Suppressor macrophage (primary cell): Measurements from ENCODE around the gene CXCR5.

Experiments used
- DNase-seq, 4 experiments: peaks; one replicate each; pipeline ENCODE4 v3.0.0-alpha.2; 2020 to 2022

Gene CXCR5

DNA sequence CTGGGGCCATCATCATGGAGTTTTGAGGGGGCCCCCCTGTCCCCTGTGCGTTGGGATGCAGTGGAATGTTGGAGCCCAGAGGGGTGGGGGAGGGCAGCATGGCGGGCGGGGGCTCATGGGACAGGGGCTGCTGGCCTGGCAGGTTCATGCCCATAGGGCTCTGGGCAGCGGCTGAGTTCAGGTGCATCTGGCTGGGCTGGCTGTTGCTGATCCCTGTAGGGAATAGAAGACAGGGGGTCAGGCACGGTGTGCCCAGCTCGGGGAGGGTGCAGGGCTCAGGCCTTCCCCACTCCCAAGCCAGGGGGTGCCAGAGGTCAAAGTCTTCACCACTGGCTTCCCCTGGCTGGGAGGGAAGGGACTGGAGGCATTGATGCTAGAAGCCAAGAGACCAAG lies 15.6 kb downstream of the CXCR5 start:
- DNase-seq: no peak

DNA sequence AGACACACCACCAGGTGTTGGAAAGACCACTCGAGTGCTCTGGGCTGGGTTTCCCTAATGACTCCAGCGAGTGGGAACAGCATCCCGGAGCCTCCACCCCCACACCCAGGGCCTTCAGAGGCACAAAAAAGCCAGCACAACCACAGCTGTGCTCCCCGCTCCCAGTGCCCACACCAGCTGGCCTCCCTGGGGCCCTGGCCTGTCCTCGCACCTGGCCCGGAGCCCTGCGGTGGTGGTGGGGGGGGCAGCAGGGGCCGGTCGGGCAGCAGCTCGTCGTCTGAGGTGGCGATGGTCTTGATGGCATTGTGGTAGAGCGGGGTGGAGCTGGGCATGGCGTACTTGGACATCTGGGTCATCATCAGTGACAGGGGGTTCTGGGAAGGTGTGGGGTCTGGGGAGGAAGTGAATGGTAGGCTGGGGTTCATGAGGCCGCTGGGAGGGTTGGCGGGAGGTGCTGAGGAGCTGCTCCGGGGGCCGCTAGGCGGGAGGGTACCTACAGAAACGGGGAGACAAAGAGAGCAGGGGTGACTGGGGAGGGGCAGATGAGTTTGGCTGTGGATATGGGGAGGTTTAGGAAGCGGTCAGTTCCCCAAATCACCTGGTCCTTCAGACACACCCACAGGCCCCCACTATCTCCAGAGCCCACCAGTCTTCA lies 16.1 kb downstream of the CXCR5 start:
- no peak for DNase-seq

DNA sequence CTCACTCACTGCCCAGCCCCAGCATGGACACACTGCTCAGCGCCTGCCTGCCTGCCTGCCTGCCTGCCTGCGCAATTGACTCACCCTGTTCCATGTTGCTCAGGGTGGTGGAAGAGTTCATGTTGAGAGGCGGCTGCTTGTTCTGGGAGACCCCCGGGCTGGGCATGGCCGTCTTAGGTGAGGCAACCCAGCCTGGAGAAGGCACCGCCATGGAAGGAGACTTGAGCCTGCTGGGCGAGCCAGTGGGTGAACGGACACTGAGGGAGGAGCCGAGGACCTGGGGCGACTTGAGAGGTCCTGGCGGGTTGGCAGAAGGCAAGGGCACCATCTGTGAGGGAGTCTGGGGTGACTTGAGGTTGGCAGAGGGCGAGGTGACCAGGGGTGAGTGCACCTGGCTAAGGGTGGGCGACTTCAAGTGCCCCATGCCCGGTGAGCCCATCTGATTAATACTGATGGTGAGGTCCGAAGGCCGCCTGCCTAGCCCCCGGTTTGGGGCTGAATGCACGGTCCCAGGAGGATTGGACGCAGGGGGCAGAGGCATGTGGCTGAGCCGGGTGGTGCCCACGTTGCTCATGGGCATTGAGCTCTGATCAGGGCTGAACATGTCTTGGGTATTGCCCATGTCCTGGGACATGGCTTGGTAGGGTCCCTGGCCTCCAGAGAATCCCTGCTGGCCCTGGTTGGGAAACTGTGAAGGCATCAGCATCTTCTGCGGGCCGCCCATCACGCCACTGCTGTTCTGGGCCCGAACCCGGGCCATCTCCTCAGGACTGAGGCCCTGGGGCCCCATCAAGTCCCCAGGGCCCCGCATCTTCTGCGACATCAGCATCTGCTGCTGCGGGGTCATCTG lies 17.1 kb downstream of the CXCR5 start:
- no peak for DNase-seq

DNA sequence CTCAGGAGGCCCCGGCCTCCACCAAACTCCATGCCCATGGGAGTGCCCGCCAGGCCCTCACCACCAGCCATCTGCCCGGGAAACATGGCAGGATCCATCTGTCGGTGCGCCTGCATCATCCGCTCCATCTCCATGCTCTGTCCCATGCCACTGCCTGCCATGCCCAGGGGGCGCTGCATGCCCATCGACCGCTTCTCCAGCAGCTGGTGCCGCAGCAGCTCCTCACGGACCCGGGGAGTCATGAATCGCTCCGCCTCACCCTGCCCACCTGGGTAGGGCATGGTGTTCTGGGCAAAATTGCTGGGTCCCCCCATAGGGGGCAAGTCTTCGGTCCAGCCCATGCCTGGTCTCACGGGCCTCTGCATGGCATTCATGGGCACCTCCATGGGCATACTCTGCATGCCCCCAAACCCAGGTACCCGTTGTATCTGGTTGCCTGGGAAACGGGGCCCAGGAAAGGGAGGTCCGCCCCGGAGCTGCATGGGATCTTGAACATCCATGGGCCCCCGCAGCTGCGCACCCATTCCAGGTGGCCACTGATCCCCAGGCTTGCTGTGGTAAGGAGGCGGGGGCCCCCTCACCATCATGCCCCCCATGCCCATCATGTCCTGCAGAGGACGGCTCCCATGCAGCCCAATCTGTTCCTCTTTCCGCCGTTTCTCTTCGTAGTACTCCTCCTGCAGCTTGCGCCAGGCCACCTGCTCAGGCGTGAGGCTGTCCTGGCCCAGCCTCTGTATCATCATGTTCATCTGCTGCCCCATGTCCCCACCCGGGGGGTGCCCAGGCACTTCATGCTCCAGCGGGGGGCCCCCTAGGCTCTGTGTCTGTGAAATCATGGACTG lies 18.0 kb downstream of the CXCR5 start:
- no peak for DNase-seq

DNA sequence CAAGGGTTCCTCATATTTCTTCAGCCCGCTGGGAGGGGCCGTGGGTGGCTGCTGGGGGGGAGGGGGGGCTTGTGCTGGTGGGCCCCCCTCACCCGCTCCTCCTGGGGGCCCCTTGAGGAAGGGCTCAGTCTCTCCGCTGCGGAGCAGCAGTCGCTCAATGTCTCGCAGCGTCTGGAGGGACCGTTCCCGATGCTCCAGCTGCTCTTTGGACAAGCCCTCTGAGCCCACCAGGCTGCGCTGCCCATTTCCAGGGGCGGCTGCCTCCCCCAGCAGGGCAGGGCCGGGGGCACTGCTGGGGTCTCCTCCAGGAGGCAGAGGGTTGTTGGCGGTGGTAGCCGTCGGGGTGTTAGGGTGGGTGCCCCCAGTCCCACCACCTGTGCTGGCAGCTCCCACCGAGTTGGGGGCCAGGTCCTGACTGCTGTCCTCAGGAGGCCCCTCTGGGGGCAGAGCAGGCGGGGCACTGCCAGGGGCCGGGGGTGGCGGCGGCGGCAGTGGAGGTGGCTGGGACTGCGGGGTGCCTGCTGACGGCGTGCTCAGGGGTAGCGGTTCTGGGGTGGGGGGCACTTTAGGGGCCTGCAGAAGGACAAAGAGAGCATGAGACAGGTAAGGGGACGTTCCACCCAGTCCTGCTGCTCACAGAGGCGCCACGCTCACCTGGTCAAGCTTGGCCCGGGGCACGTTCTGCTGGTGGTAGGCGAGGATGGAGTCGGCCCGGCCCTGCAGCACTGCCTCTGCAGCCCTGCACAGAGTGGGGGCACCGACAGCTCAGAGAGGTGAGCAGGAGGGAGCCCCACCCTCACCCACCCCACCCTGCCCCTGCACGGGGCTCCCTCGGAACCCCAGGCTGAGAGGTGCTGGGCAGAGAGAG lies 18.9 kb downstream of the CXCR5 start:
- DNase-seq: no peak

DNA sequence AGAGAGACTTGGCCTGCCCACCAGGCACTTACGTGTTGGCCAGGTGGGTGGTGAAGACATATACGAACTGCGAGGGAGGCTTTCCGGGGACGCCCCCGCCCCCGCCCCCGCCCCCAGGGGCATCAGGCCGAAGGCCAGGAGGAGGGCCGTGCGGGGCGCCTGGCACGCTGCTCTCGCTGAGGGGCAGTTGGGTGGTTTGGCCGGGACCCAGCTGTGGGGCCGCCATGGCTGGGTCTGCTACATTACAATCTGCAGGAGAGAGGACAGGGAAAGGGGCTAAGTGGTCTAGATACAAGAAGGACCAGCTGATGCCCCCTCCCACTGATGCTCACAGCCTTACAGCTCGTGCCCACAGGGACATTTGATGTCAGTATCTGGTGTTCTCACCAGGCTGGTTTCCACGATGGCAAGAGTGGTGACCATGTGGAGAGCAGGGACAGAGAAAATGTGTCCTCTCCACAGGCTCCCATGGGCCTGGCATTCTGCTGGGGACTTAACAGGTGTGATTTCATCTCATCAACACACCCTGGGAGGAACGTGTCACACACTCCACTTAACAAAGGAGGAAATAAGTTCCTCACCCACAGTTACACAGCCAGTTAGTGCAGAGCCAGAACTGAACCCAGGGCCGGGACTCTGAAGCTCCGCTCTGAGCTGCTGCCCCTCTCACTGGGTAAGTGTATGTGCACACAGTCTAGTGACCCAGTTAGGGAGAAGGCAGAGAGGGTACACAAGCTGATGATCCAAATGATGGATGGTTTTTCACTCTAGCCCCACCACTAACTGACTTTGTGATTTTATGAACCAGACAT lies 19.7 kb downstream of the CXCR5 start:
- no peak for DNase-seq

DNA sequence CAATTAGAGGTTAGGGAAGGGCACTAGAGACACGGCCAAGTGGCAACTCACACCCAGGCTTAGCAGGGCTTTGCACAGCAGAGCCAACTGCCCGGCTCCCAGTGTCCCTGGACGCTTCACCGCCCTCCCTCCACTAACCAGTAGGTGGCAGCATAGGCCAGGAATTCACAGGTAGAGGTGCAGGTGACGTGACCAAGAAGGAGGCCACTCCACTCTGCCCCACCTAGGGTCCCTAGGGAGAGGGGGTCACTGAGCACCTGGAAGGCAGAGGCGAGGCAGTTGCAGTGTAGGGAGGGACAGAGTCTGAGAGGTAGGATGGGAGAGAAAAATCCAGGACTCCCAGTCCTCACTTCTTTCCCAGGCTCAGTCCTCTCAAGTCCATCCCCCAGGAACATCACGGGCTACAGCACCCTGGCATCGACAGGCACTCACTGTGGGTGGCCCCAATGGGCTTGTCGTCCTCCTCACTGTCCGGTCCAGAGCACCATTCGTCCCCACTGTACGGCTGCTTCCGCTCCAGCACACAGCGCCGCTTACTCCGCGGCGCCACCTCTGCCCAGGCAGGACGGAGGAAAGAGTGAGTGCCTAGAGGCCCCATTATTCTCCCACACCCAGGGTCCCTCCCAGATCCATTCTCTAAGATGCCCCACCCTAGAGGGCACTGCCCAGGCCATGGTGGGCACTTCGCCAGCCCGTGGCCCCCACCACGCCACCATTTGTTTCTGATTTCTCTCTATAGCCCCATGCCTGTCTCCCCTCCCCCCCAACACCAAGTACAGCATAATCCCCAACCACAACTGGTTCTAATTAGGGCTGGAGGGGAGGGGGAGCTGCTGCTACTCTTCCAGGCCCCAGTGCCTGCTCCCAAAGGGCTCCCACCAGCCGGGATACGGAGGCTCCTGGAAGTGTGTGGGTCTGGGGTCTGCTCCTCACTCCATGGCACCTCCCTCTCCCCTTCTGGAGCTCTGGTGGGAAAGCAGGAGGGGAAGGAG lies 23.7 kb downstream of the CXCR5 start:
- peak; percentile 84 to 92 (median 89) for DNase-seq

DNA sequence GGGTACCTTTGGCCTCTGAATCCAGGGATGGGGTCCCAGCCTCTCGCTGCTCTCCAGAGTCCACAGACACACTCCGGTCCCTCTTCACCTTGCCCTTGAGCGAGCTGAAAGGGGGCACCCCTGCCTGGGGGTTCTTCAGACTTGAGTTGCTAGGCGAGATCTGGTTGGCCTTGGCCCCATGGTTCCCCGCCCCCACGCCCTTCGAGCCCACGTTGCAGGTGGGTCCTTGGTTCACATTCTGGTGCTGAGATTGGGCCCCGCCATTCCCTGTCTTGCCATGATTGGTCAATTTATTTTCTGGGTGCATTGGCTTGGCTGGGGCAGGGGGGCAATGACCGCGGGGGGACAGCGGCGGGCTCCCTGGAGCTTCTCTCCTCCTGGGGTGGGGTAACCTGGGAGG lies 24.6 kb downstream of the CXCR5 start:
- no peak for DNase-seq

DNA sequence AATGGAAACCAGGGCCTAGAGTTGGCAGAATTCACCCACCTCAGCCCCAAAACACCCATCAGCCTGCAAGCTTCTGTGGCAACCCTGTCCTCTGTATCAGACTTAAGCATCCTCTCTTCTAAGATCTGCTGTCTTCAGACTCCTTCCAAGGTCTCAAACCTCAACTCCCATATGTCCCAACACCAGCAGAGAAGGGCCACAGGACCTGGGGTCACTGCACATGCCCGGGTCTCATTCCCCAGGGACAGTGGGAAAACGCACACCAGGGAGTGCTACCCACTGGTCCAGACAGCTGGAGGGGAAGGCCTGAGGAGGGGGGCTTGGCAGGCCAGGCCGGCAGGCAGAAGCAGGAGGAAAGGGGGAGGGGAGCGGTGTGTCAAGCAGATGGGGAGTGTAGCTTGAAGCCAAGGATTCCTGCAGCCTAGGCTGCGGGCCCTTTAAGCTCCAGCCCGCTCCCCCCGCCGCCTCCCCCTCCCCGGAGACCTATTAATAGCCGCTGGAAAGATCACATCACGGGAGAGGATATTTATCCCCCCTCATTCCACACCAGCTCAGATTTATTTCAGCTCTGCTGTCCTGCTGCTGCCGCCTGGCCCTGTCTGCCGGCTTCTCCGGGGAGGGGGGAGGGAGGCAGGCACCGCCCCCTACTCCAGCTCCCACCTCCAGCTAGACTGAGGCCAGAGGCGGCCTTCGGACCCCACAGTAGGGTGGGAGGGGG lies 25.4 kb downstream of the CXCR5 start:
- no peak for DNase-seq

DNA sequence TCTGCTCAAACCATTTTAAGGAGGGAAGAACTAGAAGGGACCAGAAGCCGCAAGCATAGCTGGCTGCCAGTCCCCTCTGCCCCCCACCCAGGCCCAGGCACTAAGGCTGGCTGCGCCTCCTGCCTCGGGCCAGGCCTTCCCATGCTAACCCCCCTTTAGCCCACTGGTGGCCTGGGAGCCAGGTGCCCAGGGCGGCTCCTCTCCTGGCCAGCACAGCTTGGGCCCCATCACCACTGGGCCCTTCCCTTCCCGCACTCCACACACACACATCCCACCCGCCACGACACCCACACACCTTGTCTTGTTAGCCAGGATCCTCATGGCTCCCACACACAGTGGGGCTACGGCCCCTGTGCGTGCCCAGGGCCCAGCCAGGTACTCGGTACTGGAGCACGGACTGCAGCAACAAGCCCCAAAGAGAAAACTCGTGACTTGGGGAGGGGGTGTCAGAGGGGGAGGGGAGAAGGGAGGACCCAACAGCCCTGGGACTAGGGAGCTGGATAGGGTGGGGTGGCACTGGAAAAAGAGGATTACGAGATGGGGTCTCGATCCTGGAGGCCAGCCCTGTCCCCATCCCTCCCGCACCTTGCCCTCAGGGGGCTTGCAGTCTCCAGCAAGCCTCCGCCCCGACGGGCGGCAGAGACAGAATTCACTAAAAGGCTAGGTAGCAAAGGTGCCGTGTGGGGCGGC lies 26.1 kb downstream of the CXCR5 start:
- DNase-seq: no peak

DNA sequence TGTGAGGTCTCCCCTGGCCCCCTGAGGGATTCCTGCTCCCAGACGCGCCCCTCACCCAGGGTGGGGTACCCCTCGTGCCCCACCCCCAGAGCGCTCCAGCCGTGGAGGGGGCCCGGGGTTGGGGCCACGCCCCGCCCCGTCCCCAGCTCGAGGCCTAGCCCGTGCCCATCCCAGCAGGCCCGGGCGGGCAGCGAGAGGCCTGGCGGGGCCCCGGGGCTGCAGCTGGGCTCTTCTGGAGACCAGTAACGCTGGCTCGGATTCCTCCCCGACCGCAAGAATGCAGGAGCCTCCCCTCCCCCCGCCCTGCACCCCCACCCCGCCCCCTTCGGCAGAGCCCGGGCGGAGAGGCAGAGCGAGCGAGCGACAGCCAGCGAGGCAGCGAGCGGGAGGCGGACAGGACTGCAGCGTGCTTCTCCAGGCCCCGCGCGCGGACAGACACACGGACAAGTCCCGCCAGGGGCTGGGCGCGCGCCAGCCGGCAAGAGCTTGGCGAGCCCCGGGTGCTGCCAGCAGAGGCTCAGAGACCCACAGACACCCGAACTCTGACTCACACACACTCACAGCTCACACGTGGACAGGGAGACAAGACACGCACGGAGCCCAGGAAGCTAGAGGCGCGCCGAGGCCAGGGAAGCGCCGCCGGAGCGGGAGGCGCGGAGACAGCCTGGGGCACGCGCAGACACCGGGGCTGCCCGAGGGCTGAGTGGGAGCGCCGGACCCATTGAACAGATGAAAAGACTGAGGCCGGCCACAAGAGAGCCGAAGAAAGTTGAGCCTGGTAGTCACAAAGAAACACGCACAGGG lies 26.8 kb downstream of the CXCR5 start:
- DNase-seq: peak in 3 of 4 experiments; percentile 49 to 66 (median 51)

DNA sequence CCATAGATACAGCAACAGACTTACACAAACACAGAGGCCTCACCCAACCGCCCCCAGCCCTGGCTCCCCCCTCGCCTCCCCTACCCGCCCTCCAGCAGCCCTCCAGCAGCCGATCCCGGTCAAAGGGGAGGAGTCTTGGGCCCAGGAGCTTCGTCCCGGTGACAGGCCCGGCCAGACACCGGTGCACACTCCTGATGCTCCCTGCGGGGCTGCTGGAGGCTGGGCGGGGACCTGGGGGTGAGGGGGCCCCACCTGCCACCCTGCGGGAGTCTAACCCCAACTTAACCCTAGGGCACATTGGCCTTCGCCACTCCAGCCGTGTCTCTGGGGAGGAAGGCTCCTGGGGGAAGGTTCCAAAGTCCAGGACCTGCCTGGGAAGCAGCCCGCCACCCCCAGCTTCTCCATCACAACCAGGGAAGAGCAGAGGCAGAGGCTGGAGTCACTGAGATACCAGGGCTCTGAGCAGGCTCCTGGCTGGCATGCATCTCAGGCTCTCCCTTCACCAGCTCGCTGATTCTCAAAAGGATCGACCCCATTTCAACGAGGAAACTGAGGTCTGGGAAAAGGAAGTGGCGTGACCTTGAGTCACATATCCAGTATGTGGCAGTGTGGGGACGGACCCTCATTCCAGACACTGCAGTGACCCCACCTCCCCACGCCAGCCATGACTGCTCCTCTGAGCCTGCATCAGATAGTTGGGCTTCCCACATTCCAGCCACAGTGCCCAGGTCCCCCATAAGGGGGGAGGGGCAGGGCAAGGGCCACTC lies 27.6 kb downstream of the CXCR5 start:
- no peak for DNase-seq

DNA sequence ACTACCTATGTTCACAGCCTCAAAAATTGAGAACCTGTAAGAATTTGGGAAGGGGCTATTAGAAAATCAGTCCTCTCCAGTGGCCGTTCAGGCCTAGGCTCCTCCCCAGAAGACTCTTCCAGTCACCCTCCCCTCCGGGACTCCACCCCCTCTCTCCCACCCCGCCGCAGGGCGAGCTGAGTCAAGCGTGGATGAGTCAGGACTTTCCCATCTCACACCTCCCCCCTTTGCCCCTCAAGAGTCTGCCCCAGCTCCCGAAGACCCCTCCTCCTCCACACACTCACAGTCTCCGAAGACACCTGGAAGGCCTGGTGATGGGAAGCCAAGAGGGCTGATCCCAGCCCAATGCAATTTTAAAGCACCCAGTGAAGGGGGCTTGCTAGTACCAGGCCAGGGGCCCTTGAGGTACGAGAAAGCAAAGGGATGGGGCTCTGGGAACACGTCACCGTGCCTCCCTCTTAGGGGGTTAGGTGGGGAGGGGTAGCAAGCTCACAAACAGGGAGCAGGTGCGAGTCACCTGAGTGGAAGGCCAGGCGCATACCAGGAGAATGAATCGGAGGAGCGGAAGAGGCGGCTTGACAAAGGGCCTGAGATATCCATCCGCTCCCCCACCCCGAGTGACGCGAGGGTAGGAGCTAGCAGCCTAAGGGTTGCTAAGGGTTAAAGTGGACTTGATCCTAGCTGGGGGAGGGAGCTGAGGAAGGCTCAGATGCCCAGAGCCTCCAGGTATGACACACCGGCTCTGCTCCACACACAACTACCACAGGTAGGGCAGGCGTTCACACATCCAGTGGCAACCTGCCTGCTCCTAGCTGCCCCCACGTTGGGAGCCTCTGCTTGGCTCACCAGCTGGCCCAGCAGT lies 28.4 kb downstream of the CXCR5 start:
- peak in 3 of 4 experiments; percentile 55 to 75 (median 58) for DNase-seq

DNA sequence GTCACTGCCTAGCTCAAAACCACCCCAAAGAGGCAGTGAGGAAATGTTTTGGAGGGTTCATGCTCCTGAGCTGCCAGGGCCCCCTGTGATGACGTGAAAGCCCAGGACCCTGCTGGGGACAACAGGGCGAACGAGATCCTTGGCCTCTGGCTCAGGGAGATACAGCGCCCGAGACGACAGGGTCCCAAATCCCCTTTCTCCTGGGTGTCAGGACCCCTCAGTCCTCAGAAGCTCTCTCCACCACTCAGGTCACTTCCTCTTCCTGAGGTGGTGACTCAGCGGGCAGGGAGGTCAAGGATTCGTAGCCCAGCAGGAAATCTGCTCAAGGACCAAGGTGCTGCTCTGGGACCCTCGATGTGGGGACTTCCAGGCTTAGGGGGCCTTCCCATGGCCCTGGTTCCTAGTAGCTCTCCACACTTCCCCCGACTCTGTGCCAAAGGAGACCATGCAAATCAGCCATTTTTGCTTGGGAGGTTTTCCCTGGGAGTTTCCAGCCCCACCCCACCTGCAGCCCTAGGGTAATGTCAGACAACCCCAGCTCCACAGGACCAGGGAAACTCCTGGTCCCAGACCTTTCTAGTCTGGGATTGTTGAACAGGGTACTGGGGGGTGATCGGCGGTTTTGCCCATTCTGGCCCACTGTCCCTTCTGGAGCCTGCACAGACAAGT lies 29.2 kb downstream of the CXCR5 start:
- peak in 3 of 4 experiments; percentile 47 to 60 (median 48) for DNase-seq

DNA sequence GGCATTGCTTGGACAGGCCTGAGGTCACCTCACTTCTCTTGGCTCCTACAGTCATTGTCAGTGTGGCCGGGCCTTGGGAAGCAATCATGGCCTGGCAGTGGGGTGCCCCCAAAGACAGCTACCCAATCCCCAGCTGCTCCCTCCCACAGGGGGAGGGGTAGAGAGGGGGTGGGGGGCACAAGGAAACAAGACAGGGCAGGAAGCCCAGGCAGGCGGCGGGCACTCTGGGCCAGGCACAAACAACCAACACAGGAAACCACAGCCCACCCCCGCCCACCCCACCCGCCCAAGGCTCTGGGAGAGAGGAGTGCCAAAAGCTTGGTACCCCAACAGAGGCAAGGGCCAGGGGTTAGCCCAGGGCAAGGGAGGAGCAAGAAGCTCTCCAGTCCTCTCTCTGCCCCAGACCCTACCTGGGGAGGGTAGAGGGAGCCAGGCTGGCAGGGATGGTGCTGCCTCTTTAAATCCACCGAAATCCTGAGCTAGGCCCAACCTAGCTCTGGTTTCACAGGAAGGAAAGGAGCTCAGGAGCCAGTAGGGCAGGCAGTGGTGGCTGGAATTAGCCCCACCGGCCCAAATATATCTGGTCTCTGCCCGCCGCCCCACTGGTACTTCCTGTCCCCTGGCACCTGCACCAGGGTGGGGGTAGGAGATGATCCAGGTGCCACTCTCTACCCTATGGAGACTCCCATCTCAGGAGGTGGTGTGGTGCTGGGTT lies 29.9 kb downstream of the CXCR5 start:
- DNase-seq: peak in 1 of 4 experiments; percentile 34
